ENCODE results near the gene TBC1D22A. TPM values are rescaled to one million over a fixed set of nuclear protein-coding genes. Genes with fewer than 3 reads are reported as not detected.

Gene TBC1D22A
- total and polyA plus RNA-seq, 9 of the 15 experiments (the other 6 are each of a cell fraction or from before 2014, with no cell fraction given), result 0.20 to 11.5 (median 5.2) TPM

DNA sequence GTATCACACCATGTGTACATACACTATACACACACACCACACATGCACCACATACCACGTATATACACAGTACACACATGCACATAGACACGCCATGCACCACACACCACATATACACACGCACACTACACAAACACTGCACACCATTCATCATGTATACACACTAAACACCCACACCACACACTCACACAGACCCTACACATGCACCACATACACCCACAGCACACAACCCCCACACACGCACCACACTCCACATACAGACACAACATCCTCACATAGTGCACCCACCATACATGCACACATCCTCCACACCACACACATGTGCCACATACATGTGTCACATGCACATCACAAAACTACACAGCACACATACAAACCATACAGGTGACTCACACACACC, 397.1 kb downstream of the TBC1D22A start (continued):
- TF ChIP-seq, protein P1, sequence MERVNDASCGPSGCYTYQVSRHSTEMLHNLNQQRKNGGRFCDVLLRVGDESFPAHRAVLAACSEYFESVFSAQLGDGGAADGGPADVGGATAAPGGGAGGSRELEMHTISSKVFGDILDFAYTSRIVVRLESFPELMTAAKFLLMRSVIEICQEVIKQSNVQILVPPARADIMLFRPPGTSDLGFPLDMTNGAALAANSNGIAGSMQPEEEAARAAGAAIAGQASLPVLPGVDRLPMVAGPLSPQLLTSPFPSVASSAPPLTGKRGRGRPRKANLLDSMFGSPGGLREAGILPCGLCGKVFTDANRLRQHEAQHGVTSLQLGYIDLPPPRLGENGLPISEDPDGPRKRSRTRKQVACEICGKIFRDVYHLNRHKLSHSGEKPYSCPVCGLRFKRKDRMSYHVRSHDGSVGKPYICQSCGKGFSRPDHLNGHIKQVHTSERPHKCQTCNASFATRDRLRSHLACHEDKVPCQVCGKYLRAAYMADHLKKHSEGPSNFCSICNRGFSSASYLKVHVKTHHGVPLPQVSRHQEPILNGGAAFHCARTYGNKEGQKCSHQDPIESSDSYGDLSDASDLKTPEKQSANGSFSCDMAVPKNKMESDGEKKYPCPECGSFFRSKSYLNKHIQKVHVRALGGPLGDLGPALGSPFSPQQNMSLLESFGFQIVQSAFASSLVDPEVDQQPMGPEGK (CRISPR knock-in tag; IDR thresholded peaks at IDR 0.05; ENCODE audit: borderline replicate concordance), result no peak
- TF ChIP-seq MCM5 (IDR thresholded peaks at IDR 0.05; ENCODE audit: low read depth), result no peak
- TF ChIP-seq, protein P2, sequence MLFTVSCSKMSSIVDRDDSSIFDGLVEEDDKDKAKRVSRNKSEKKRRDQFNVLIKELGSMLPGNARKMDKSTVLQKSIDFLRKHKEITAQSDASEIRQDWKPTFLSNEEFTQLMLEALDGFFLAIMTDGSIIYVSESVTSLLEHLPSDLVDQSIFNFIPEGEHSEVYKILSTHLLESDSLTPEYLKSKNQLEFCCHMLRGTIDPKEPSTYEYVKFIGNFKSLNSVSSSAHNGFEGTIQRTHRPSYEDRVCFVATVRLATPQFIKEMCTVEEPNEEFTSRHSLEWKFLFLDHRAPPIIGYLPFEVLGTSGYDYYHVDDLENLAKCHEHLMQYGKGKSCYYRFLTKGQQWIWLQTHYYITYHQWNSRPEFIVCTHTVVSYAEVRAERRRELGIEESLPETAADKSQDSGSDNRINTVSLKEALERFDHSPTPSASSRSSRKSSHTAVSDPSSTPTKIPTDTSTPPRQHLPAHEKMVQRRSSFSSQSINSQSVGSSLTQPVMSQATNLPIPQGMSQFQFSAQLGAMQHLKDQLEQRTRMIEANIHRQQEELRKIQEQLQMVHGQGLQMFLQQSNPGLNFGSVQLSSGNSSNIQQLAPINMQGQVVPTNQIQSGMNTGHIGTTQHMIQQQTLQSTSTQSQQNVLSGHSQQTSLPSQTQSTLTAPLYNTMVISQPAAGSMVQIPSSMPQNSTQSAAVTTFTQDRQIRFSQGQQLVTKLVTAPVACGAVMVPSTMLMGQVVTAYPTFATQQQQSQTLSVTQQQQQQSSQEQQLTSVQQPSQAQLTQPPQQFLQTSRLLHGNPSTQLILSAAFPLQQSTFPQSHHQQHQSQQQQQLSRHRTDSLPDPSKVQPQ (CRISPR knock-in tag; IDR thresholded peaks at IDR 0.05; ENCODE audit: borderline replicate concordance), result no peak
- no peak for TF ChIP-seq HEY1 (CRISPR knock-in tag; IDR thresholded peaks at IDR 0.05; ENCODE audit: borderline replicate concordance)
- TF ChIP-seq, protein P3, sequence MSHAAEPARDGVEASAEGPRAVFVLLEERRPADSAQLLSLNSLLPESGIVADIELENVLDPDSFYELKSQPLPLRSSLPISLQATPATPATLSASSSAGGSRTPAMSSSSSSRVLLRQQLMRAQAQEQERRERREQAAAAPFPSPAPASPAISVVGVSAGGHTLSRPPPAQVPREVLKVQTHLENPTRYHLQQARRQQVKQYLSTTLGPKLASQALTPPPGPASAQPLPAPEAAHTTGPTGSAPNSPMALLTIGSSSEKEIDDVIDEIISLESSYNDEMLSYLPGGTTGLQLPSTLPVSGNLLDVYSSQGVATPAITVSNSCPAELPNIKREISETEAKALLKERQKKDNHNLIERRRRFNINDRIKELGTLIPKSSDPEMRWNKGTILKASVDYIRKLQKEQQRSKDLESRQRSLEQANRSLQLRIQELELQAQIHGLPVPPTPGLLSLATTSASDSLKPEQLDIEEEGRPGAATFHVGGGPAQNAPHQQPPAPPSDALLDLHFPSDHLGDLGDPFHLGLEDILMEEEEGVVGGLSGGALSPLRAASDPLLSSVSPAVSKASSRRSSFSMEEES (CRISPR knock-in tag; IDR thresholded peaks at IDR 0.05), result no peak
- TF ChIP-seq POLR2G (IDR thresholded peaks at IDR 0.05; ENCODE audit: low read depth, low read length), result no peak

Data from K562 (cell line).